HG03139 (cell line): ENCODE data around the gene TTI1.
A peak's percentile ranks its signal among the peaks of the same experiment; 100 is the strongest.

Experiments
- ATAC-seq: cut with Tn5 transposase; IDR thresholded peaks from one replicate; pipeline ENCODE4 v1.9.1; 2021; ENCODE audit not compliant: unreplicated experiment

TTI1 gene

DNA sequence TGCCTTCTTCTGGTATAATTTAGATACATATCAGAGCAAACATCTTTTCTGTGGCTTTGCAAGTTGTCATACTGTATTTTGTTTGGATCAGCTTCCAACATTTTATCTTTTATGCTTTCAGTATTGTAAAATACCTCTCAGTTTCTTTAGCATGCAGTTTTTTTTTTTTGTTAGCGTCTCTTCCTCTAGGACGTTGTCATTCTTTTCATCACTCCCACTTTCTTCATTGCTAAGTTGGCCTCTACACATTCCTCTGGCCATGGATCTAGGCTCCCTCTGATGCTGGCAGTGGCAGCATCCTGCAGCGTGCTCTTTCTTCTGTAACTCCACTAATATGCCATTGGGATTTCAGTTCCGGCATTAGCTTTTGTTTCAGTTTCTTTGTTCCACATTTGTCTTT, 22.0 kb upstream of the TTI1 start:
- ATAC-seq: no peak

DNA sequence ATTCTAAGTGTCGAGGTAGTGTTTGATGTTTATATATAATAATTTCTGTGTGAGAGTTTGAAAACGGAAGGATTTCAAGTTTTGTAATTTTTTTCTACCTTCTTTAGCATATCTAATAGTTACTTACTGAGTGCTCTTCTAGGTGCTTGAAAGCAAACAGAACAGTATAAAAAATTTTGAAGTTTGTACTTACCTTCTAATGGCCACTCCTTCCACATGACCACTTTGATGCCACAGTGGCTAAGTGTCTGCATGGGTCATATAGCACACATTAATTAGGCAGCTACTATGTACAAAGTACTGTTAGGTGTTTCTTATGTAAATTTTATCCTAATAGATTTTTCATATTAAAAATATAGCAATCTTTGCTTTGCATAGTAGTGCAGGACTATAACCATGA, 21.4 kb upstream of the TTI1 start:
- no peak for ATAC-seq

GRCh38 chr20:38052870-38053269, 19.6 kb upstream of the TTI1 start:
- ATAC-seq: no peak

GRCh38 chr20:38050686-38051085, 17.4 kb upstream of the TTI1 start:
- no peak for ATAC-seq

DNA sequence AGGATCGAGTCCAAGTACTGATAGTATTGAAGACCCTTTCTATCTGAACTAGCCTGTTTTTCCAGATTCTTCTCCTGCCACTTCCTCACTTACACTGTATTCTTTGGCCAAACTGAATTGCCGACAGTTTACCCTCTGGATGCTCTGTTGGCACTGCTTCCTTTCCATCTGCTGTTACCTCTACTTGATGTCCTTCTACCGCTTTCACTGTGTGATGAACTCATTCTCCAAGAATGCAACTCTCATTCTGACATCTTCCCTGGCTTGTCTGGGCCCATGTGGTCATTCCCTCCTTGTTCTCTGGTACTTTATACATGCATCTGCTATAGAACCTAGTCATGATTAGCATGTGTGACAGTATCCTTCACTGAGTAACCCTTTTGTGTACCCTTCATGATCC, 16.5 kb upstream of the TTI1 start:
- ATAC-seq: no peak

GRCh38 chr20:38046572-38046971, 13.3 kb upstream of the TTI1 start:
- ATAC-seq: no peak

DNA sequence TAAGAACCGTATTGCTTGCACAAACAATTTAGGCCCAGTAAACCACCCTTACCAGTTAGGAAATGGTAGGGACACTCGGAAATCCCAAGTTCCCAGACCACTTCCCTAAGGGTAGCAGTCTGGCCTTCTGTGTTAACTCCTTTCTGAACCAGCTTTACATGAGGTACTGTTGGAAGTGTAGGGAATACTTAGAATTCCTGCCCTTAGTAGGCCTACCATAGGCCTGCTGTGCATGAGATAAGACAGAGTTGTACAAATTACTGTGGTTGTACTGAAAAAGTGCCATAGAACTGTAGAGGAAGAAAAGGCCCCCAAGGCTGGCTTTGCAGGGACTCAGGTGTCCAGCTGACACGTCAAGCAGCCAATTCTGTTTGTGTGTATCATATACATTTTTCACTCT, 11.4 kb upstream of the TTI1 start:
- no peak for ATAC-seq

DNA sequence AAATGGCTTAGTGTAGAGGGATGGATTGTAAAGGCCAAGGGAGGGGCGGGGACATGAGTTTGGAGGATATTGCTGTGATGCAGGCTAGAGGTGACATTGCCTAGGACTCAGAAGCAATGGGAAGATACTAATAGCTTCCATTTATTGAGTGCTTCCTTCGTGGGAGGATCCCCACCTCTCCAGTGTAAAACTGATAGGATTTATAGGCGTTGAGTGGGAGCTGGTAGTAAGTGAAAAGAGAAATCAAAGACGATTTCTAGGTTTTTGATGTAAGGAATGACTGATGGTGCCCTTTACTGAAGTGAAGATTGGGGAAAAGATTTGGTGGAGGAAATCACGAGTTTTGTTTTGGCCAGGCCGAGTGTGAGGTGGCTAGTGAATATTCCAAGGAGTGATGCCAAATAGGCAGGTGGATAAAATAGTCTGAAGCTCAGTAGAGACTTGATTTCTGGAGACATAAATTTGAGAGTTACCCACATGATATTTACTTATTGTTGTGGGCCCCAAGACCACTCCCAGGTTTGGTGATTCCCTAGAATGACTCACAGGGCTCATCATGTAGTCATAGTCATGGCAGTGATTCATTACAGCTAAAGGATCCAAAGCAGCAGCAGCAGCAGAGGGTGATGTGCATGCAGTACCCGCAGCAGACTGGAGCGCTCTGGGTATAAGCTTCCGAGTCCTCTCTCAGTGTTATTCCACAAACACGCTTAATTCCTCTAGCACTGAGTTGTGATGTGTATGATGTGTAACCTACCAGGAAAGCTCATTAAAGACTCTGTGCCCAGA, 10.4 kb upstream of the TTI1 start:
- no peak for ATAC-seq

DNA sequence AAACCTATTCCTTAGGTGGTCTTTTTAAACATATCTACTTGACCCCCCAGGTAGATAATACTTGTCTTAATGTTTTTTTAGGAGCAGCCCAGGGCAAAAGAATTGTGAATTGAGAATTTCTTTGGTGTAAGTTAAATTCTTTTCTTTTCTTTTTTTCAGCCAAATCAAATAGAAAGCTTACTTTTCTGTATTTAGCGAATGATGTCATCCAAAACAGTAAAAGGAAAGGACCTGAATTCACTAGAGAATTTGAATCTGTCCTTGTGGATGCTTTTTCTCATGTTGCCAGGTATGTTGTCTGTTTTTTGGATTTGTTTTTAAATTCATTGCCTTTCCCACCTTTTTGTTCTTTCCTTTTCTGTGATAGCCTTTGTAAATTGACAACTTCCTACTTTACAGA, 7.0 kb upstream of the TTI1 start:
- ATAC-seq: no peak

DNA sequence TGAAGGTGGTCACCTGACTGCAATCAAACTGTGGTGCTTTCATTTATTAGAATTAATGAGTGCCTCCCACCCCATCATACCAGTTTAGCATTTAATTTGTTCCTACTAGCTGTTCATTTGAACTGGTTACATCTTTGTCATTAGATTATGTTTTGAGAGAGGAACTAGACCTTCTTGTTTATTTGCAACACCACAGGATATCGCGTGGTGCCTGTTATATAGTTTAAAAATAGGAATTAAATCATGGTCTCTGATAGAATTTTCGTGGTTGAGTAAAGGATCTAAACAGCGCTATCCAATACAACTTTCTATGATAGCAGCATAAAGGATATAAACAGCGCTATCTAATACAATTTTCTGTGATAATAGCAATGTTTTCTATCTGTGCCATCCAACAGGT, 3.1 kb upstream of the TTI1 start:
- no peak for ATAC-seq

GRCh38 chr20:38034961-38035360, 1.7 kb upstream of the TTI1 start:
- ATAC-seq: no peak

DNA sequence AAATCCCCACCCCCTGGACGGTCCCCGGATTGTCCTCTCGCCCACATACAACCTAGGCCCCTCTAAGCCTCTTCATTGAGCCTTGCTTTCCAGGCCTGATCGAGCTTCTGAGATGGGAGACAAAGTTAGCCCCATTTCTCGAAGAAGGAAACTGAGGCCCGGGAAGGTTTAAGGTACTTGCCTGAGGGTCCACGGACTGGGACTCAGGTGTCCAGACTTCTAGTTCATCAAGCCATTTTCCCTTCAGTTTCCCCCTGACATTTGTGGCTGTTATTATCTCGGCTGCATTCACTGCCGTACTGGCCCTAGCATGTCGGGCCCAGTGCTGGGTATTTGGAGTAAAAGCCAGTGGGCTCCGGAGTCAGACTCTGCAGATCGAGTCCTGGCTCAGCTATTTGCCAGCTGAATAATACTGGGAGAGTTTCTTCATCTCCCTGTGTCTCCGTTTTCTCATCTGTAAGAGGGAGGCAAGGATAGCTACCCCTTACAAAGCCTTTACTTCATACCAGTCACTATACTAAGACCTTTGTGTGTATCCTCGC, 923 bp upstream of the TTI1 start:
- ATAC-seq: no peak

DNA sequence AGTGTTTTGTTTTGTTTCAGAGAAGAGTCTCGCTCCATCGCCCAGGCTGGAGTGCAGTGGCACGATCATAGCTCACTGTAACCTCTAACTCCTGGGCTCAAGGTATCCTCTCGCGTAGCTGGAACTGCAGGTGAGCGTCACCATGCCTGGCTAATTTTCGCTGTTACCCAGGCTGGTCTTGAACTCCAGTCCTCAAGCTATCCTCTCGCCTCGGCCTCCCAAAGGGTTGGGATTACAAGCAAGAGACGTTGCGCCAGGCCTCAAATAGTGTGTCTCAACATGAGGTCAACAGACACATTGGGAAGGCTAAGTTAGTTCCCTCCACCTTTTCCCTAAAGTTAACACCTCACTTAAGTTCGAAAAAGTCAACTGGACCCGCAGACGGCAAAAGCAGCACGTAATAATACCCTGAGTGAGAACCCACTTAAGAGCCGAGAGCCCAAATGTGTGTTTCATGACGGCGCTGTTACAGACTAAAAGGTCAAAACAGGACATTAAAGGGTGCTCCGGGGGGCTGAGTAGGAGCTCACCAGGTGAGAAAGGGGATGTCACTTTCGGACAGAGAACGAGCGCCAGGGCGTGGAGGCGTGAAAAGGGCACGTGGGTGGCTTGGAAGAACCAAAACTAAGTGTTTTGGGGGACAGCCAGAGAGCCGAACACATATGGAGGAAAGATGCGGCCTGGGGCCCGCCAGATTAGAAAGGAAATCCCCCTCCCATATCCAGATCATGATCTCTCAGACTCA, 499 bp downstream of the TTI1 start:
- ATAC-seq: peak; percentile 35

DNA sequence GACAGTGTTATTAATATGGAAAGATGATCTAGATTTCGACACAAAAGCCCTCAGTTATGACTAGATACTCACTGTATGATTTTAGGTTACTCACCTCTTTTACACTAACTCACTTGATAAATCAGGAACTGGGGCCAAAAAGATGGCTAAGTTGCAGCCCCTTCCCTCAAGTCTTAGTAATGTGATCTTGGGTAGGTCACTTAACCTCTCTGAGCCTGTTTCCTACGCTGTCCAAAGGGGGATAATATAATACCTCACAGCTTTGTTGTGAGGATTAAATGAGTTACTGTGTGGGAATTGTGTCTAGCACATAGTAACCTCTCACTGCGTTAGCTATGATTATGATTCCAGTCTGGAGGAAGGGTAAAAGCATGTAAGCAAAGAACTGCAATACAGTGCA, 1.3 kb downstream of the TTI1 start:
- no peak for ATAC-seq

GRCh38 chr20:38029453-38029852, 3.8 kb downstream of the TTI1 start:
- no peak for ATAC-seq

GRCh38 chr20:38024496-38024895, 8.8 kb downstream of the TTI1 start:
- no peak for ATAC-seq

- no peak for ATAC-seq
Measured at GRCh38 chr20:38023181-38024001, 9.9 kb downstream of the TTI1 start.

GRCh38 chr20:38021087-38021772, 12.0 kb downstream of the TTI1 start:
- ATAC-seq: no peak

DNA sequence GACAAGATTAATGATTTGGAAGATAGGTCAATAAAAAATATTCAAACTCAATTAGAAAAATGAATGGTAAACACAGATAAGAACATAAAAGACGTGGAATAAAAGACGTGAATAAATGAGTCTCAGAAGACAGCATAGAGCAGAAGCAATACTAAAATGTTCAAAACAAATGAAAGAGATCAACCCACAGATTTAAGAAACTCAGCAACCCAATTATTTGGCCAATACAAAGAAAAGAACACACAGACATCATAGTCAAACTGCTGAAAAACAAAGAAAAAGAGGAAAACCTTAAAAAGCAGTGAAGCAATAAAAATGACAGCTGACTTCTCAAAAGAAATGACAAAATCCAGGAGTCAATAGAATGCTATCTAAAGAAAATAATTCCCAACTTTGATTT, 14.9 kb downstream of the TTI1 start:
- ATAC-seq: no peak

- no peak for ATAC-seq
Measured at GRCh38 chr20:38017959-38018358, 15.3 kb downstream of the TTI1 start.

- ATAC-seq: no peak
Measured at GRCh38 chr20:38013887-38014286, 19.4 kb downstream of the TTI1 start.
